ENCODE data around the gene TOR2A.
"Not testable (repeated sequence)": the region's sequence is repeated elsewhere in the genome, so short reads cannot be mapped to it uniquely, and the experiment has no call there.

The TOR2A gene

GRCh38 chr9:127768698-127769097 is 33.6 kb upstream of the TOR2A start:
- no peak for DNase-seq (ENCODE audit: low read depth in 3 of 3)

DNA sequence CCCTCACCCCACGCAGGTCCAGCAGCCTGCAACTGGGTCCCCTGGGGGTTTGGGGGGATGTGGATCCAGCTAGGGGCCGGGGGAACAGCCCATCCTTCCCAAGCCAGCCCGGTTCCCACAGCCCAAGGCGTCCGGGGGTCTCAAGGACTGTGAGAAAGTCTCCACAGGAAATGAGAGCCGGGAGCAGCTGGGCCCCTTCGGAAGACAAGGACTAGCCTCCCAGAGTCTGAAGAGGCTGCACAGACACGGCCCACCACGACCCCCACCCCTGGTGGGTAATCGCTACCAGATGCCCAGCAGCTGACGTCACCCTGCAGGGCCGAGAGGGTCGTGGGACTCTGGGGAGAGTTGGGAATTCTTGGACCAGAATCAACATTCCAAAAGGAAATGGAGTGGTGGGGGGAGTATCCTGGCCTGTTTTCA is 32.8 kb upstream of the TOR2A start:
- DNase-seq (ENCODE audit: low read depth in 3 of 3): no peak

DNA sequence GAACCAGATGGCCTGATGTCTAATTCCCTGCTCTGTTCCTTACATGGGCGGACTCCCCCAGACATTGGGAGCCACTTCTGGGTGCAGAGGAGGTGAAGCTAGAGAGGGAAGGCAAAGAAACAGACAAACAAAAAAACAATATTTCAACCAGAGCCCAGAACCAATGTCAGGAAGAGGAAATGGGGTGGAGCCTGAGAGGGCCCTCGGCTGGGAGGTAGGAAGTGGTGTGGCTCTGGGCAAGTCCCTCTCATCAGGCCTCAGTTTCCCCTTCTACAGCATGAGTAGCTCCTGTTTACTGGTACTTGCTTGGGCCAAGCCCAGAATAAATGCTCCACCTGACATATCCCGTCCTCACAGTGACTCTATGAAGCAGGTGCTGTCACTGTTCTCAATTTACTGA is 32.3 kb upstream of the TOR2A start:
- no peak for DNase-seq (ENCODE audit: low read depth in 3 of 3)

DNA sequence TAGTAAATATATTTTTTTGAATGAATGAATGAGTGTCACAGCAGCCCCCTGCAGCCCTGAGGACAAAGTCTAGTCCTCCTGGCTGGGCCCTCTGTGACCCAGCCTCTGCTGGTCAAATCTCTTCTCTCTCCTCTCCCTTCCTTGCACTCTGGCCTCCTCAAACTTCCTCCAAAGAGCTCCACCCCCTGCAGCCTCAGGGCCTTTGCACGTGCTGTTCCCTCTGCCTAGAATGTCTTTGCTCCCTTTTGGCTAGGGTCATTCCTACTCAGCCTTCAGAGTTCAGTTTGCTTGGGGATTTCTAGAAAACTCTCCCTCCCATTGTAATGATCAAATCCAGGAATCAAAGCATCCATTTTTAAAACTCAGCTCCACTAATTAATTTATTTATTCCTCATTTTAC is 30.3 kb upstream of the TOR2A start:
- no peak for DNase-seq (ENCODE audit: low read depth in 3 of 3)

DNA sequence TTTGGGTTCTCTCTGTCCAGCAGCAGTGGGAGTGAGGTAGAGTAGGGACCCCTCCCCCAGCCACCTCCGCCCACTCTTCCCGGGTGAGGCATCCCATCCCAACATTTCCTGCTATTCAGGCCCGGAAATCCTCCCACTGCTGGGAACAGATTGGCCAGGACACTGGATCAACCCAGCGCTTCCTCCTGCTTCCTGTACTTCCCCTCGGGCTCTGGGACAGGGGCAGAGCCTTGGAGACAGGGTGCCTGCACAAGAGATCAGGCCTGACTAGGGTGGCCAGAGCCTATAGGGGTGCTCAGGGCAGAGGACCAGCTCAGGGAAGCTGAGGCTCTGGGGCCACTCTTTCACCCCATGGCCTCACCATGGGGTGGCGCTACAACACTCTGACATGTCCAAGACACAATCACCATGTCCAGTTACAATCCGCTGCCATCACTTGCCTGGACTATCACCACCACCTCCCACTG is 28.9 kb upstream of the TOR2A start:
- DNase-seq (ENCODE audit: low read depth in 3 of 3): no peak

DNA sequence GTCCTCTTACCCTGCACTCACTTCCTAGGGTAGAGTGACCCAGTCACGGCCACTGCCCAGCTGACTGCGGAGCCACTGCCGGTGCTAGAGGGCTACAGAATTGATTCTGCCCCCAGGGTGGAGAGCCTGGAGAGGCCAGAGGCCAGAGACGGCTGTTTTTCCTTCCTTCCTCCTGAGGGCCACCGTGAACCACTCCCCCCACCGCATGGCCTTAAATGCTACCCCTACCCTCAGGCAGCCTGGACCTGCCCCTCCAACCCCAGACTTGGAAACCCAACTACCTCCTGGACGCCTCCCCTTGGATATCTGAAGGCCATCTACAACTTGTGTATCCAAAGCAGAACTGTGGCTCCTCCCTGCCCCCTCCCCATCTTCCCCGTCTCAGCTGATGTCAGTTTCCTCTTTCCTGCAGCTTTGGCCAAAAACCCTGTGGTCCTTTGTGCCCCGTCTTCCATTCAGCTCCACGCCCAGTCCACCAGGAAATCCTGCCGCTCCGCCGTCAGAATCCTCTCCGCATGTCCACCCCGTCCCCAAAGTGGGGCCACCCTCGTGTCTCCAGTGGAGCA is 27.1 kb upstream of the TOR2A start:
- no peak for DNase-seq (ENCODE audit: low read depth in 3 of 3)

- DNase-seq (ENCODE audit: low read depth in 3 of 3): no peak
These were observed 26.4 kb upstream of the TOR2A start for GRCh38 chr9:127761491-127761956.

DNA sequence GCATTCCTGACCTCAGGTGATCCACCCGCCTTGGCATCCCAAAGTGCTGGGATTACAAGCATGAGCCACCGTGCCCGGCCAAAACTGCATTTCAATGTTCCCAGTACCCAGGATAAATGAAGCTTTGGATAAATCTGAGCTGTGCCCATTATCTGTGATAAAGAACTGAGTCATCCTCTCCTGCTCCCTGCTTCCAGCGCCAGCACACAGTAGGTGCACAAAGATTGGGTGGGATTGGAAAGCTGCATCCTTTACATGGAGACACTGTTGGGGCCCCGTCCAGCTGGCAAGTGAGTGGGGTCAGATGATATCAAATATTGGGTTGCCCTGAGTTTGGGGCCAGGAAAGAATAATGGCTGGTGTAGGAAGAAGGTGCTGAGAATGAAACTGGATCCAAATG is 26.0 kb upstream of the TOR2A start:
- DNase-seq (ENCODE audit: low read depth in 3 of 3): no peak

GRCh38 chr9:127758843-127759242 is 23.7 kb upstream of the TOR2A start:
- DNase-seq (ENCODE audit: low read depth in 3 of 3): no peak

- not testable (repeated sequence) for DNase-seq (ENCODE audit: low read depth in 3 of 3)
These were observed 21.7 kb upstream of the TOR2A start for GRCh38 chr9:127756776-127757175.

DNA sequence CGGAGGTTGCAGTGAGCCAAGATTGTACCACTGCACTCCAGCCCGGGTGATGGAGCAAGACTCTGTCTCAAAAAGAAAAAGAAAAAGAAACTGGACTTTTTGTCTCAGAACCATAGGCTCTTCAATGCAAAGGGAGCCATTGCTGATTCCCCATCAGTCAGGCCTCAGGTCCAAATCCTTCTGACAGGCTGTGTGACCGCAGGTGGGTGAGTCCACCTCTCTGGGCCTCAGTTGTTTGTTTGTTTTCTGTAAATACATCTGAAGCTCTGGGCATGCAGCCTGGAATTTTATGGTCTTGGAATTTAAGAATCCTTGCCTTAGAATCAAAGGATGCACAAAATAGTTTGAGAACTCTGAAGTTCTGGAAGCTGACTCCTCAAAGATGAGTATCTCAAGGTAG is 21.1 kb upstream of the TOR2A start:
- no peak for DNase-seq (ENCODE audit: low read depth in 3 of 3)

- no peak for DNase-seq (ENCODE audit: low read depth in 3 of 3)
These were observed 20.3 kb upstream of the TOR2A start for GRCh38 chr9:127755061-127756060.

- no peak for DNase-seq (ENCODE audit: low read depth in 3 of 3)
These were observed 19.3 kb upstream of the TOR2A start for GRCh38 chr9:127754099-127755060.

- no peak for DNase-seq (ENCODE audit: low read depth in 3 of 3)
These were observed 18.5 kb upstream of the TOR2A start for GRCh38 chr9:127753622-127754021.

DNA sequence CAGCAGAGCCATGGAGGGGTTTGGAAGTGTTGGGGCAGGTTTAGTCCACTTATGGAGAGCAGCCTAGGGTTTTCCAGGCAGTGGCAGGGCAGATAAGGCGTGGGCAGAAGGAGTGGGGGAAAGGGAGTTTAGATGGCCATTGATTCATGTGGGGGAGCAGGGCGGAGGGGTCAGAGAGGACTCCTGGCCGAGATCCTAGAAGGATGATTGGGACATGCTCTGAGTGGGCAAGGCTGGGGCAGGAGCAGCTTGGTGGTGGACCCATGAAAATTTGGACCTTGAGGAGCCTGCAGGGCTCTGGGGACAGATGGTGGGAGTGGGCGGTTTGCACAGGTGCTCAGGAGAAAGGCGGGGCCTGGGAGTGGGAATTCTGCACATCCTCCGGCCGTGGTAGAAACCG is 18.1 kb upstream of the TOR2A start:
- DNase-seq (ENCODE audit: low read depth in 3 of 3): no peak

DNA sequence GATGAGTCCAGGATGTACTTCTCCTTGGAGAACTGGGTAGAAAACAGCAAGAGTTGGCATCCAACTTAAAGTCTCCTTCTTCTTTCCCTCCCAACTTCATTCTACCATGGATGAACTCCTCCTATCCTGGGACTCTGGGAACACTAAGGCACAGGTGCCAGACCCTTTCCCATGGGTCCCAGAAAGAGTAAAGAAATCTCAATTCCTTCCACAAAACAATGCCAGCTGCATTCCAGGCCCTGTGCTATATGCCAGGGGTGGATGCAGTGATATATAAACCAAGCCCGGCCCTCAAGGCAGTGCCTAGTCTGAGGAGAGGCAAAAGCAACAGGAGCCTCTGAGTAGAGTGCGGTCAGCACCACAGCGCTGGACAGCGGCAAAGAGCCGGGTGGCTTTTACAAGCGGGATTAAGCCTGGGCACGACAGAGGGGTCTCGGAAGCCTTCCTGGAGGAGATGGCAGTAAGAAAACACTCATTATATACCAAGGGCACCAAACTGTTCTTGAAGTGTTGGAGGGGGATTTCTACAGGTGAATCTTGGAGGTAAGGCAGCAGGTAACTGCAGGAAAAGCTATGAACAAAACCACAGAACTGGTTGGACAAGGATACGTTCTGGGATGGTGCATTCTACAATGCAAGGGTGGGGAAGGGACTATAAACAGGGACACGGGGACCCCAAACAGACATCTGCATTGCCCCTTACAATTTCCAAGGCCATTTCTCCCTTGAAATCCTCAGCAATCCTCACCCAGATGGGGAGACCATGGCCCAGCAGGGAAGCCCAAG is 16.4 kb upstream of the TOR2A start:
- no peak for DNase-seq (ENCODE audit: low read depth in 3 of 3)

DNA sequence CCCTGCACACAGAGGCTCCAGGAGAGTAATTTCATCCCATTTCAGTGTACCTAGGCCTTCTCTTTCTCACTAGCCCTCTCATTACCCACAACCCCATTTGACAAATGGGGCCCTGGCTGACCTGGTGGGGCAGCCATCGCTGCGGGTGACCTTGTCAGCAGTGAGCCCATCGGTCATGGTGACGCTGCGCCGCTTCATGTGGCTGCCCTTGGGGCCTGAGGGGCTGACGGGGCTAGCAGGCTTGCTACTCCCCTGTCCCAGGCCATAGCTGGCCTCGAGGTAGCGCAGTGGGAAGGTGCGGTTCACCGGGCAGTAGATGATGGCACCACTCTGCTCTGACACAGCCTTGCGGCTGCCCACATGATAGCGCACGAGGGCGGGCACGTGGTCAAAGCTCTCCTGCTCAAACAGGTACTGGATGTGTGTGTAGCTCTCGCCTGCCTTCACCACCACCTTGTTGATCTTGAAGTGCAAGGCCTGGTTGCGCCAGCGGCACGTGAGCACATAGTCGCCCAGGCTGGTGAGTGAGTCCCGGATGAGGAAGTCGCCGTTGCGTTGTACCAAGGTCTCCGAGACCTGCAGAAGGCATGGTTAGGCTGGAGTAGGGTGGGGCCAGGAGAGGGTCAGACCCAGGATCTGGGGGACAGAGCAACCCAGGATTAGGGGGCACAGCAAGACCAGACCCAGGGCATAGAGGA is 14.1 kb upstream of the TOR2A start:
- no peak for DNase-seq (ENCODE audit: low read depth in 3 of 3)

- no peak for DNase-seq (ENCODE audit: low read depth in 3 of 3)
These were observed 12.0 kb upstream of the TOR2A start for GRCh38 chr9:127746959-127747569.

GRCh38 chr9:127744398-127745110 is 9.5 kb upstream of the TOR2A start:
- DNase-seq (ENCODE audit: low read depth in 3 of 3): no peak
